ENCODE measurements around the gene CDC42BPA. TPM values are rescaled to one million over a fixed set of nuclear protein-coding genes. Genes with fewer than 3 reads are reported as not detected.

The CDC42BPA gene
- total RNA-seq, 1 donor, result 113 TPM

- TF ChIP-seq CTCF (IDR thresholded peaks at IDR 0.05; ENCODE audit: insufficient read depth, low read depth, low read length), result no peak
- H3K4me3 ChIP-seq (ENCODE audit: low read depth, low read length), result no peak overlapping the region
- peak; percentile 29 for DNase-seq (ENCODE audit: low read depth)
These were observed 365.0 kb downstream of the CDC42BPA start for GRCh38 chr1:226953175-226953800.

GRCh38 chr1:226952118-226952441, 366.2 kb downstream of the CDC42BPA start:
- no peak for TF ChIP-seq CTCF (IDR thresholded peaks at IDR 0.05; ENCODE audit: insufficient read depth, low read depth, low read length)
- no peak for DNase-seq (ENCODE audit: low read depth)
- H3K4me3 ChIP-seq (ENCODE audit: low read depth, low read length), result no peak overlapping the region

GRCh38 chr1:226951286-226952117, 366.8 kb downstream of the CDC42BPA start:
- no peak overlapping the region for H3K4me3 ChIP-seq (ENCODE audit: low read depth, low read length)
- DNase-seq (ENCODE audit: low read depth), result no peak
- TF ChIP-seq CTCF (IDR thresholded peaks at IDR 0.05; ENCODE audit: insufficient read depth, low read depth, low read length), result no peak

GRCh38 chr1:226950871-226951270, 367.4 kb downstream of the CDC42BPA start:
- no peak for TF ChIP-seq CTCF (IDR thresholded peaks at IDR 0.05; ENCODE audit: insufficient read depth, low read depth, low read length)
- peak; percentile 7 for DNase-seq (ENCODE audit: low read depth)
- H3K4me3 ChIP-seq (ENCODE audit: low read depth, low read length), result no peak overlapping the region

- no peak for DNase-seq (ENCODE audit: low read depth)
- H3K4me3 ChIP-seq (ENCODE audit: low read depth, low read length), result no peak overlapping the region
- TF ChIP-seq CTCF (IDR thresholded peaks at IDR 0.05; ENCODE audit: insufficient read depth, low read depth, low read length), result no peak
These were observed 368.0 kb downstream of the CDC42BPA start for GRCh38 chr1:226950316-226950715.

- no peak for TF ChIP-seq CTCF (IDR thresholded peaks at IDR 0.05; ENCODE audit: insufficient read depth, low read depth, low read length)
- no peak for DNase-seq (ENCODE audit: low read depth)
- no peak overlapping the region for H3K4me3 ChIP-seq (ENCODE audit: low read depth, low read length)
These were observed 368.9 kb downstream of the CDC42BPA start for GRCh38 chr1:226949401-226949800.
